Measurements from ENCODE around the gene PASK. TPM values are rescaled to one million over a fixed set of nuclear protein-coding genes. Genes with fewer than 3 reads are reported as not detected.
A peak's percentile ranks its signal among the peaks of the same experiment; 100 is the strongest.

Gene PASK
- total RNA-seq, 1 experiment from 2014 or later: 5.8 TPM

- DNase-seq (ENCODE audit: low read depth): no peak
Measured at GRCh38 chr2:241180495-241180894, 31.2 kb upstream of the PASK start.

GRCh38 chr2:241179899-241180298 is 30.6 kb upstream of the PASK start:
- DNase-seq (ENCODE audit: low read depth): no peak

- DNase-seq (ENCODE audit: low read depth): no peak
Measured at GRCh38 chr2:241178961-241179360, 29.7 kb upstream of the PASK start.

- DNase-seq (ENCODE audit: low read depth): no peak
Measured at GRCh38 chr2:241177526-241178334, 28.5 kb upstream of the PASK start.

GRCh38 chr2:241173557-241173956 is 24.3 kb upstream of the PASK start:
- DNase-seq (ENCODE audit: low read depth): no peak

- DNase-seq (ENCODE audit: low read depth): no peak
Measured at GRCh38 chr2:241168366-241168765, 19.1 kb upstream of the PASK start.

GRCh38 chr2:241163601-241164118 is 14.4 kb upstream of the PASK start:
- DNase-seq (ENCODE audit: low read depth): peak; percentile 52

GRCh38 chr2:241161646-241162281 is 12.5 kb upstream of the PASK start:
- peak; percentile 80 for DNase-seq (ENCODE audit: low read depth)

- DNase-seq (ENCODE audit: low read depth): no peak
Measured at GRCh38 chr2:241160318-241160717, 11.0 kb upstream of the PASK start.

GRCh38 chr2:241159116-241159515 is 9.8 kb upstream of the PASK start:
- no peak for DNase-seq (ENCODE audit: low read depth)

- no peak for DNase-seq (ENCODE audit: low read depth)
Measured at GRCh38 chr2:241158546-241158900, 9.3 kb upstream of the PASK start.

- DNase-seq (ENCODE audit: low read depth): peak; percentile 36
Measured at GRCh38 chr2:241157841-241158545, 8.7 kb upstream of the PASK start.

GRCh38 chr2:241156971-241157441 is 7.7 kb upstream of the PASK start:
- no peak for DNase-seq (ENCODE audit: low read depth)

GRCh38 chr2:241155936-241156335 is 6.7 kb upstream of the PASK start:
- no peak for DNase-seq (ENCODE audit: low read depth)

- DNase-seq (ENCODE audit: low read depth): no peak
Measured at GRCh38 chr2:241154915-241155314, 5.6 kb upstream of the PASK start.

- peak; percentile 41 for DNase-seq (ENCODE audit: low read depth)
Measured at GRCh38 chr2:241153616-241154015, 4.3 kb upstream of the PASK start.

GRCh38 chr2:241151934-241152660 is 2.8 kb upstream of the PASK start:
- DNase-seq (ENCODE audit: low read depth): no peak

- DNase-seq (ENCODE audit: low read depth): no peak
Measured at GRCh38 chr2:241150660-241151530, 1.6 kb upstream of the PASK start.

GRCh38 chr2:241149925-241150659 is 820 bp upstream of the PASK start, which contains the start of gene PPP1R7:
Gene PPP1R7, plus strand, starts transcription at chr2:241150467. Its CDS starts 29 bp downstream, at chr2:241150496.
- peak; percentile 89 for DNase-seq (ENCODE audit: low read depth)

- DNase-seq (ENCODE audit: low read depth): no peak
Measured at GRCh38 chr2:241149675-241149924, 328 bp upstream of the PASK start.

Data from M059J (cell line).